Skeletal muscle tissue (tissue), 4 donors: ENCODE results near the gene COL8A1. TPM values are rescaled to one million over a fixed set of nuclear protein-coding genes. Genes with fewer than 3 reads are reported as not detected.

Experiments
- H3K27ac ChIP-seq: one replicate; pipeline ENCODE4 v1.7.0; 2013; ENCODE audit warnings: mild to moderate bottlenecking, low read depth, low read length, inconsistent platforms
- H3K27me3 ChIP-seq, 3 donors: one replicate each; pipeline ENCODE4 v1.7.0; 2013; ENCODE audit warnings: low read length in 3 of 3; ENCODE audit not compliant: control insufficient read depth in 3 of 3, insufficient read depth in 3 of 3
- H3K36me3 ChIP-seq, 3 donors: one replicate each; pipeline ENCODE4 v1.7.0; 2013; ENCODE audit warnings: low read length in 3 of 3; ENCODE audit not compliant: control insufficient read depth in 3 of 3, insufficient read depth in 3 of 3
- H3K4me1 ChIP-seq, 3 donors: one replicate each; pipeline ENCODE4 v1.7.0; 2013; ENCODE audit warnings: low read length in 3 of 3, mild to moderate bottlenecking in 3 of 3; ENCODE audit not compliant: control insufficient read depth in 3 of 3, insufficient read depth in 3 of 3
- H3K4me3 ChIP-seq, 3 donors: one replicate each; pipeline ENCODE4 v1.7.0; 2013; ENCODE audit warnings: low read length in 3 of 3
- H3K9ac ChIP-seq, 3 donors: one replicate each; pipeline ENCODE4 v1.7.0; 2013; ENCODE audit warnings: low read length in 3 of 3, mild to moderate bottlenecking in 3 of 3, moderate library complexity in 2 of 3, low read depth in 1 of 3
- H3K9me3 ChIP-seq, 3 donors: one replicate each; pipeline ENCODE4 v1.7.0; 2013; ENCODE audit warnings: low read length in 3 of 3; ENCODE audit not compliant: control insufficient read depth in 3 of 3
- total RNA-seq: library from RNA; depleted of rRNA; stranded (reverse); fragments of >200 nt; gene quantifications from one replicate; pipeline ENCODE4 v1.2.3, GENCODE V29; 2014
- donor health status: Osteomylitis.

Gene COL8A1
- total RNA-seq, 1 donor from 2014 or later: 1.6 TPM

- Histone ChIP-seq H3K4me1 (no peaks in the 10 kb centered on the region), H3K9me3 (no peaks in the 10 kb centered on the region), H3K9ac (no peak overlapping the region), H3K4me3 (no peak overlapping the region), H3K36me3 (no peaks in the 10 kb centered on the region), H3K27ac (peak overlapping the region; percentile 28), H3K27me3 (no peaks in the 10 kb centered on the region)
Measured at GRCh38 chr3:99647081-99647480, 8.7 kb downstream of the COL8A1 start.

GRCh38 chr3:99648101-99648500 lies 9.7 kb downstream of the COL8A1 start:
- H3K27me3 ChIP-seq: no peaks in the 10 kb centered on the region
- no peak overlapping the region for H3K9ac ChIP-seq
- H3K27ac ChIP-seq: peak overlapping the region; percentile 28
- no peaks in the 10 kb centered on the region for H3K9me3 ChIP-seq
- no peaks in the 10 kb centered on the region for H3K4me1 ChIP-seq
- no peak overlapping the region for H3K4me3 ChIP-seq
- H3K36me3 ChIP-seq: no peaks in the 10 kb centered on the region

- H3K9me3 ChIP-seq: no peaks in the 10 kb centered on the region
- no peaks in the 10 kb centered on the region for H3K4me1 ChIP-seq
- no peaks in the 10 kb centered on the region for H3K36me3 ChIP-seq
- H3K27me3 ChIP-seq: no peaks in the 10 kb centered on the region
- no peak overlapping the region for H3K9ac ChIP-seq
- H3K27ac ChIP-seq: peak overlapping the region; percentile 46
- no peak overlapping the region for H3K4me3 ChIP-seq
Measured at GRCh38 chr3:99648516-99648915, 10.1 kb downstream of the COL8A1 start.

GRCh38 chr3:99651531-99651930 lies 13.1 kb downstream of the COL8A1 start:
- Histone ChIP-seq H3K9me3 (no peaks in the 10 kb centered on the region), H3K27ac (peak overlapping the region; percentile 15), H3K36me3 (no peaks in the 10 kb centered on the region), H3K9ac (no peak overlapping the region), H3K4me3 (no peak overlapping the region), H3K27me3 (no peaks in the 10 kb centered on the region), H3K4me1 (no peaks in the 10 kb centered on the region)

- Histone ChIP-seq H3K4me3 (no peak overlapping the region), H3K36me3 (no peaks in the 10 kb centered on the region), H3K9ac (no peak overlapping the region), H3K9me3 (no peaks in the 10 kb centered on the region), H3K27ac (no peak overlapping the region), H3K4me1 (no peaks in the 10 kb centered on the region), H3K27me3 (no peaks in the 10 kb centered on the region)
Measured at GRCh38 chr3:99656624-99657023, 18.2 kb downstream of the COL8A1 start.

- Histone ChIP-seq H3K27me3 (no peaks in the 10 kb centered on the region), H3K4me3 (no peak overlapping the region), H3K9ac (no peak overlapping the region), H3K4me1 (no peaks in the 10 kb centered on the region), H3K9me3 (no peaks in the 10 kb centered on the region), H3K36me3 (no peaks in the 10 kb centered on the region), H3K27ac (no peak overlapping the region)
Measured at GRCh38 chr3:99658274-99658673, 19.9 kb downstream of the COL8A1 start.

- H3K4me1 ChIP-seq: no peaks in the 10 kb centered on the region
- H3K9me3 ChIP-seq: no peaks in the 10 kb centered on the region
- H3K9ac ChIP-seq: no peak overlapping the region
- no peak overlapping the region for H3K27ac ChIP-seq
- no peak overlapping the region for H3K4me3 ChIP-seq
- H3K36me3 ChIP-seq: no peaks in the 10 kb centered on the region
- no peaks in the 10 kb centered on the region for H3K27me3 ChIP-seq
Measured at GRCh38 chr3:99659032-99659431, 20.6 kb downstream of the COL8A1 start.

- Histone ChIP-seq H3K4me3 (no peak overlapping the region), H3K9me3 (no peaks in the 10 kb centered on the region), H3K9ac (no peak overlapping the region), H3K27me3 (no peaks in the 10 kb centered on the region), H3K36me3 (no peaks in the 10 kb centered on the region), H3K27ac (peak overlapping the region; percentile 6), H3K4me1 (no peaks in the 10 kb centered on the region)
Measured at GRCh38 chr3:99659951-99660350, 21.6 kb downstream of the COL8A1 start.

- no peaks in the 10 kb centered on the region for H3K9me3 ChIP-seq
- no peak overlapping the region for H3K27ac ChIP-seq
- H3K4me3 ChIP-seq: no peak overlapping the region
- no peaks in the 10 kb centered on the region for H3K27me3 ChIP-seq
- no peak overlapping the region for H3K9ac ChIP-seq
- H3K36me3 ChIP-seq: no peaks in the 10 kb centered on the region
- no peaks in the 10 kb centered on the region for H3K4me1 ChIP-seq
Measured at GRCh38 chr3:99662838-99663570, 24.6 kb downstream of the COL8A1 start.

- Histone ChIP-seq H3K4me3 (no peak overlapping the region), H3K36me3 (no peaks in the 10 kb centered on the region), H3K27ac (no peak overlapping the region), H3K9me3 (no peaks in the 10 kb centered on the region), H3K4me1 (no peaks in the 10 kb centered on the region), H3K9ac (no peak overlapping the region), H3K27me3 (no peaks in the 10 kb centered on the region)
Measured at GRCh38 chr3:99663977-99664376, 25.6 kb downstream of the COL8A1 start.
